Stimulated activated CD4-positive, alpha-beta T cell treated with anti-CD3 and anti-CD28 coated beads, TNF-alpha, amount 100 ng/mL, for 4 hours (primary cell): ENCODE measurements around the gene STK26.
"Not testable (repeated sequence)": the region's sequence is repeated elsewhere in the genome, so short reads cannot be mapped to it uniquely, and the experiment has no call there.

Experiments
- DNase-seq, 3 experiments: peaks; one replicate each; pipeline ENCODE4 v3.0.0-alpha.2; 2020; ENCODE audit warnings: low read depth in 3 of 3

The STK26 gene

GRCh38 chrX:132022967-132023895, at the start of gene STK26:
TSS of gene STK26 (plus strand) at chrX:132023302. CDS start at chrX:132023618, 316 bp downstream.
- DNase-seq, result peak; percentile 52 to 61 (median 55)

- DNase-seq, result no peak
Observed at GRCh38 chrX:131975851-131976250, 47.3 kb upstream of the STK26 start.

- no peak for DNase-seq
Observed at GRCh38 chrX:131977619-131978018, 45.5 kb upstream of the STK26 start.

GRCh38 chrX:131979116-131979515, 44.0 kb upstream of the STK26 start:
- no peak for DNase-seq

- DNase-seq, result no peak
Observed at GRCh38 chrX:131985526-131986049, 37.5 kb upstream of the STK26 start.

- no peak for DNase-seq
Observed at GRCh38 chrX:131987252-131987651, 35.9 kb upstream of the STK26 start.

- no peak for DNase-seq
Observed at GRCh38 chrX:131988236-131988635, 34.9 kb upstream of the STK26 start.

- no peak for DNase-seq
Observed at GRCh38 chrX:132001127-132001526, 22.0 kb upstream of the STK26 start.

GRCh38 chrX:132004728-132005127, 18.4 kb upstream of the STK26 start:
- no peak for DNase-seq

- no peak for DNase-seq
Observed at GRCh38 chrX:132009350-132009749, 13.8 kb upstream of the STK26 start.

GRCh38 chrX:132010213-132010612, 12.9 kb upstream of the STK26 start:
- not testable (repeated sequence) for DNase-seq

- DNase-seq, result no peak
Observed at GRCh38 chrX:132015875-132016274, 7.2 kb upstream of the STK26 start.

GRCh38 chrX:132016628-132017430, 6.3 kb upstream of the STK26 start:
- no peak for DNase-seq

GRCh38 chrX:132017431-132018185, 5.5 kb upstream of the STK26 start:
- no peak for DNase-seq

- DNase-seq, result no peak
Observed at GRCh38 chrX:132022198-132022966, 720 bp upstream of the STK26 start.

- DNase-seq, result peak in 2 of 3 experiments; percentile 11 to 14
Observed at GRCh38 chrX:132023896-132024386, 839 bp downstream of the STK26 start.

- DNase-seq, result no peak
Observed at GRCh38 chrX:132025041-132025440, 1.9 kb downstream of the STK26 start.

- DNase-seq, result no peak
Observed at GRCh38 chrX:132030264-132030663, 7.2 kb downstream of the STK26 start.

- no peak for DNase-seq
Observed at GRCh38 chrX:132031867-132032266, 8.8 kb downstream of the STK26 start.

- DNase-seq, result no peak
Observed at GRCh38 chrX:132033166-132033565, 10.1 kb downstream of the STK26 start.

GRCh38 chrX:132034648-132035047, 11.5 kb downstream of the STK26 start:
- no peak for DNase-seq
